CD4-positive, alpha-beta T cell treated with Interferon gamma for 1 hour (primary cell): ENCODE results near the gene NAA80.
"Not testable (repeated sequence)": the region's sequence is repeated elsewhere in the genome, so short reads cannot be mapped to it uniquely, and the experiment has no call there.

Experiments
- DNase-seq: peaks from one replicate; pipeline ENCODE4 v3.0.0-alpha.2; 2020

Gene NAA80

GRCh38 chr3:50312041-50312440, 12.8 kb upstream of the NAA80 start:
- not testable (repeated sequence) for DNase-seq

- no peak for DNase-seq
Measured at GRCh38 chr3:50304601-50305000, 5.4 kb upstream of the NAA80 start.

- DNase-seq: no peak
Measured at GRCh38 chr3:50303013-50303815, 4.0 kb upstream of the NAA80 start, which contains the start of gene HYAL1. TSS of gene HYAL1 (minus strand) at chr3:50303574. CDS start at chr3:50302956, 618 bp downstream.

- DNase-seq: no peak
Measured at GRCh38 chr3:50302095-50303012, 3.1 kb upstream of the NAA80 start.

GRCh38 chr3:50300681-50301254, 1.6 kb upstream of the NAA80 start:
- DNase-seq: no peak

- DNase-seq: peak; percentile 60
Measured at GRCh38 chr3:50299929-50300680, 900 bp upstream of the NAA80 start.

GRCh38 chr3:50299638-50299928, 378 bp upstream of the NAA80 start:
- no peak for DNase-seq

- no peak for DNase-seq
Measured at GRCh38 chr3:50297896-50298725, 1.1 kb downstream of the NAA80 start.

- DNase-seq: no peak
Measured at GRCh38 chr3:50297384-50297775, 1.8 kb downstream of the NAA80 start.

- no peak for DNase-seq
Measured at GRCh38 chr3:50296721-50297383, 2.4 kb downstream of the NAA80 start.

- no peak for DNase-seq
Measured at GRCh38 chr3:50295553-50296431, 3.4 kb downstream of the NAA80 start.

GRCh38 chr3:50294492-50295403, 4.5 kb downstream of the NAA80 start:
- DNase-seq: no peak

GRCh38 chr3:50294089-50294488, 5.1 kb downstream of the NAA80 start:
- no peak for DNase-seq

- no peak for DNase-seq
Measured at GRCh38 chr3:50293079-50293801, 6.0 kb downstream of the NAA80 start.

GRCh38 chr3:50292159-50293078, 6.8 kb downstream of the NAA80 start, which contains the start of gene IFRD2:
TSS of gene IFRD2 (minus strand) at chr3:50292429. CDS start at chr3:50292274, 155 bp downstream.
- peak; percentile 96 for DNase-seq

- no peak for DNase-seq
Measured at GRCh38 chr3:50290161-50290641, 9.0 kb downstream of the NAA80 start.

- no peak for DNase-seq
Measured at GRCh38 chr3:50289130-50289529, 10.1 kb downstream of the NAA80 start.
